Measurements from ENCODE around the gene PGP. TPM values are rescaled to one million over a fixed set of nuclear protein-coding genes. Genes with fewer than 3 reads are reported as not detected.

Gene PGP
- total RNA-seq, 2 experiments from 2014 or later: 8.1 to 8.5 TPM

DNA sequence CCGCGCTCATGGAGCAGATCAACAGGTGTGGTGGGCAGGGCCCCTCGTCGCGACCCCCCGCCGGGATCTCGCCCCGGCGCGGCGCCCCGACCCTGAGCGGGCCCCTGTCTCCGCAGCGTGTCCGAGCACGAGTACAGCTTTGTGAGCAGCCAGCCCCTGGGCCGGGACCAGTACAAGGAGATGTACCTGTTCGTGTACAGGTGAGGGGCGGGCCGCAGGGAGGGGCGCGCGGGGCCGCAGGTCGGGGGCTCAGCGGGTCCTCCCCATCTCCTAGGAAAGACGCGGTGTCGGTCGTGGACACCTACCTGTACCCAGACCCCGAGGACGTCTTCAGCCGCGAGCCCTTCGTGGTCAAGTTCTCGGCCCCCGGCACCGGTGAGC, 22.5 kb upstream of the PGP start:
- Mint-ChIP-seq H3K36me3 (ENCODE audit: low read depth) (peaks cover 13% of the 10 kb centered on the region), H3K27ac (no peak overlapping the region), H3K4me1 (ENCODE audit: low read depth) (no peaks in the 10 kb centered on the region), H3K9me3 (no peaks in the 10 kb centered on the region), H3K4me3 (no peak overlapping the region), H3K27me3 (peaks cover 4% of the 10 kb centered on the region)
- DNase-seq (no peak), ATAC-seq (ENCODE audit: poor library complexity) (no peak)
- Histone ChIP-seq H3K9me3 (ENCODE audit: control insufficient read depth in 1 of 2, insufficient read depth in 1 of 2, low read length in 2 of 2) (no peaks in the 10 kb centered on the region), H3K4me1 (ENCODE audit: insufficient read depth, low read length) (peaks cover 11% of the 10 kb centered on the region), H3K27ac (ENCODE audit: low read depth in 1 of 2, low read length in 2 of 2) (no peak overlapping the region), H3K27me3 (ENCODE audit: control insufficient read depth in 1 of 2, insufficient read depth in 2 of 2, low read length in 2 of 2) (peaks cover 0 to 12% of the 10 kb centered on the region in 2 experiments), H3K36me3 (ENCODE audit: insufficient read depth, low read length) (peaks cover 29% of the 10 kb centered on the region), H3K4me3 (ENCODE audit: low read length) (no peak overlapping the region)
- ChIA-PET CTCF (no interaction called here), POLR2A (interaction anchor here (1.9 kb wide), 1 partner anchor 11 kb away, joined by 5 read pairs; no protein-coding TSS in a partner anchor)
- TF ChIP-seq, protein P1, sequence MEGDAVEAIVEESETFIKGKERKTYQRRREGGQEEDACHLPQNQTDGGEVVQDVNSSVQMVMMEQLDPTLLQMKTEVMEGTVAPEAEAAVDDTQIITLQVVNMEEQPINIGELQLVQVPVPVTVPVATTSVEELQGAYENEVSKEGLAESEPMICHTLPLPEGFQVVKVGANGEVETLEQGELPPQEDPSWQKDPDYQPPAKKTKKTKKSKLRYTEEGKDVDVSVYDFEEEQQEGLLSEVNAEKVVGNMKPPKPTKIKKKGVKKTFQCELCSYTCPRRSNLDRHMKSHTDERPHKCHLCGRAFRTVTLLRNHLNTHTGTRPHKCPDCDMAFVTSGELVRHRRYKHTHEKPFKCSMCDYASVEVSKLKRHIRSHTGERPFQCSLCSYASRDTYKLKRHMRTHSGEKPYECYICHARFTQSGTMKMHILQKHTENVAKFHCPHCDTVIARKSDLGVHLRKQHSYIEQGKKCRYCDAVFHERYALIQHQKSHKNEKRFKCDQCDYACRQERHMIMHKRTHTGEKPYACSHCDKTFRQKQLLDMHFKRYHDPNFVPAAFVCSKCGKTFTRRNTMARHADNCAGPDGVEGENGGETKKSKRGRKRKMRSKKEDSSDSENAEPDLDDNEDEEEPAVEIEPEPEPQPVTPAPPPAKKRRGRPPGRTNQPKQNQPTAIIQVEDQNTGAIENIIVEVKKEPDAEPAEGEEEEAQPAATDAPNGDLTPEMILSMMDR (IDR thresholded peaks at IDR 0.05): no peak
- intact Hi-C loops (cut with DNase I, micrococcal nuclease): no loop called here

DNA sequence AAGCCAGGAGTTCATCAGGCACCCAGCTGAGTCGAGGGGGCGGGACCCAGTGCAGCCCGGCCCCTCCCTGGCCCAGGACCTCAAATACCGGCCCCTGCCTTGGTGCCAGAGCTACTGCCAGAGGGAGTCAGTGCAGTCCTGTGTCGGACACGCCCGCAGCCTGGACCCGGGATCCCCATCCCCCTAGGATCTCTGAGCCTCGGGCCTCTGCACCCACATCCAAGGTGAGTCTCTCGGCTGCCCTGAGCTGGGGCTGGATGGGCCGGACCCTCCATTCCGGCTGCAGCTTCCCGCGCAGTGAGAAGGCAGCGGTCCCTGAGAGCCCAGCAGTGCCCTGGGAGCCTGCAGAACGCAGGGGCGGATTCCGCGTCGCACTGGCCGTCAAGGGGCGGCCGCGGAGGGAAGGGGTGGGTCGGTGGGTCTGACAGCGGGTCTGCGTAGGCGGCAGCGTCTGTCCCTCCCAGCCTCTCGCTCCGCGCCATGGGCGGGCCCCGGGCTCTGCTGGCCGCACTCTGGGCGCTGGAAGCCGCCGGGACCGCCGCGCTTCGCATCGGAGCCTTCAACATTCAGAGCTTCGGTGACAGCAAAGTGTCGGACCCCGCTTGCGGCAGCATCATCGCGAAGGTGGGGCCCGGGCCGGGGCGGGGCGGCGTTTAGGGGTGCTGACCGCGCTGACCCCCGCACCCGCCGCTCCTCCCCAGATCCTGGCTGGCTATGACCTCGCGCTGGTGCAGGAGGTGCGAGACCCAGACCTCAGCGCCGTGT, 21.9 kb upstream of the PGP start, which contains the start of gene DNASE1L2:
TSS of gene DNASE1L2 (plus strand) at position 108 of the 765 bp plus-strand sequence. CDS start at position 481, 373 bp downstream.
- no peak within 1 kb of the TSS for H3K27ac ChIP-seq (ENCODE audit: low read depth in 1 of 2, low read length in 2 of 2)
- H3K27me3 ChIP-seq (ENCODE audit: control insufficient read depth in 1 of 2, insufficient read depth in 2 of 2, low read length in 2 of 2): peaks cover 0 to 12% of the 10 kb centered on the region in 2 experiments
- H3K4me3 Mint-ChIP-seq: no peak within 1 kb of the TSS
- peaks cover 35% of the 10 kb centered on the region for H3K36me3 ChIP-seq (ENCODE audit: insufficient read depth, low read length)
- H3K4me3 ChIP-seq (ENCODE audit: low read length): no peak within 1 kb of the TSS
- intact Hi-C loops (cut with DNase I, micrococcal nuclease): no loop called here
- peaks cover 4% of the 10 kb centered on the region for H3K27me3 Mint-ChIP-seq
- H3K9me3 Mint-ChIP-seq: no peaks in the 10 kb centered on the region
- H3K4me1 Mint-ChIP-seq (ENCODE audit: low read depth): no peaks in the 10 kb centered on the region
- TF ChIP-seq, protein P1 (IDR thresholded peaks at IDR 0.05): no peak
- DNase-seq (no peak), ATAC-seq (ENCODE audit: poor library complexity) (peak; percentile 21)
- POLR2A ChIA-PET: interaction anchor here (1.6 to 1.9 kb wide), 2 partner anchors 10 to 22 kb away, joined by 4 to 5 read pairs; partner anchors contain the start of gene PGP
- peaks cover 11% of the 10 kb centered on the region for H3K4me1 ChIP-seq (ENCODE audit: insufficient read depth, low read length)
- CTCF ChIA-PET: no interaction called here
- H3K36me3 Mint-ChIP-seq (ENCODE audit: low read depth): peaks cover 15% of the 10 kb centered on the region
- H3K27ac Mint-ChIP-seq: no peak within 1 kb of the TSS
- no peaks in the 10 kb centered on the region for H3K9me3 ChIP-seq (ENCODE audit: control insufficient read depth in 1 of 2, insufficient read depth in 1 of 2, low read length in 2 of 2)

DNA sequence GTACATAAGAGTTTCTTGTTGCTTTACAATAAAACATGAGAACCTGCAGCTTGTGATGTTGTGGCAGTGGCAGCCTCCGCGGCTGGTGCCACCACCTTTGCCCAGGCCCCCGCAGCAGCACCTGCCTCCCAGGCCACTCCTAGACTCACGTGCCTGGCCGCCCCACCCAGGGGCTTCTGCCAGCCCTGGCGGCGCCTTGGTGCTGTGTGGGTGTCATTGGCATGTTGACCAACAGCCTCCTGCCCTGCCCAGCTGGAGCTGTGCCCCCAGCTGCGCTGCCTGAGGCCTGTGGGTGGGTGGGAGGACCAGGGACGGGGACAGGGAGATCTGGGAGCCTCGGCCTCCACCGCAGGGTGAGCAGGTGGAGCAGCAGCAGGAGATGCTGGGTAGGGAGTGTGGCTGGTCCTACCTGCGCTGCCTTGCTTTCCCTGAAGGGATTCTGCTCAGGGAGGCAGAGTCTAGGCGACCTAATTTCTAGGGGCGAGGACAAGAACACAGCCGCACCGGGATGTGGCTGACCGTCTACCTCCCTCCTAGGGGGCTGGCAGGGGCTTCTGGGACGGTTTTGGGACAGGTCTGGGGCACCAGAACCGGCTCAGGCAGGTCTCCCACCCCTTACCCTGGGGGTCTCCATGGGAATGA, 21.2 kb upstream of the PGP start:
- Mint-ChIP-seq H3K4me3 (no peak overlapping the region), H3K27me3 (peaks cover 4% of the 10 kb centered on the region), H3K4me1 (ENCODE audit: low read depth) (no peaks in the 10 kb centered on the region), H3K9me3 (no peaks in the 10 kb centered on the region), H3K27ac (no peak overlapping the region), H3K36me3 (ENCODE audit: low read depth) (peaks cover 15% of the 10 kb centered on the region)
- ChIA-PET POLR2A (interaction anchor here (1.6 to 1.9 kb wide), 2 partner anchors 10 to 21 kb away, joined by 4 to 5 read pairs; partner anchors contain the start of gene PGP), CTCF (no interaction called here)
- Histone ChIP-seq H3K27ac (ENCODE audit: low read depth in 1 of 2, low read length in 2 of 2) (no peak overlapping the region), H3K36me3 (ENCODE audit: insufficient read depth, low read length) (peaks cover 42% of the 10 kb centered on the region), H3K27me3 (ENCODE audit: control insufficient read depth in 1 of 2, insufficient read depth in 2 of 2, low read length in 2 of 2) (peaks cover 0 to 12% of the 10 kb centered on the region in 2 experiments), H3K4me1 (ENCODE audit: insufficient read depth, low read length) (peaks cover 11% of the 10 kb centered on the region), H3K9me3 (ENCODE audit: control insufficient read depth in 1 of 2, insufficient read depth in 1 of 2, low read length in 2 of 2) (no peaks in the 10 kb centered on the region), H3K4me3 (ENCODE audit: low read length) (no peak overlapping the region)
- intact Hi-C loops (cut with DNase I, micrococcal nuclease): no loop called here
- TF ChIP-seq, protein P1 (IDR thresholded peaks at IDR 0.05): no peak
- DNase-seq (no peak), ATAC-seq (ENCODE audit: poor library complexity) (peak; percentile 9)
